Ramos (cell line): ENCODE data around the gene ODAD3.
"Not testable (repeated sequence)": the region's sequence is repeated elsewhere in the genome, so short reads cannot be mapped to it uniquely, and the experiment has no call there.

Experiments used
- in situ Hi-C: fragments of 300-500 bp; cut with MboI; formaldehyde crosslinking; loops from one replicate; pipeline ENCODE4 v1.14.3; 2022; ENCODE audit warnings: low sequenced_read_pairs; ENCODE audit not compliant: unreplicated experiment

The ODAD3 gene

DNA sequence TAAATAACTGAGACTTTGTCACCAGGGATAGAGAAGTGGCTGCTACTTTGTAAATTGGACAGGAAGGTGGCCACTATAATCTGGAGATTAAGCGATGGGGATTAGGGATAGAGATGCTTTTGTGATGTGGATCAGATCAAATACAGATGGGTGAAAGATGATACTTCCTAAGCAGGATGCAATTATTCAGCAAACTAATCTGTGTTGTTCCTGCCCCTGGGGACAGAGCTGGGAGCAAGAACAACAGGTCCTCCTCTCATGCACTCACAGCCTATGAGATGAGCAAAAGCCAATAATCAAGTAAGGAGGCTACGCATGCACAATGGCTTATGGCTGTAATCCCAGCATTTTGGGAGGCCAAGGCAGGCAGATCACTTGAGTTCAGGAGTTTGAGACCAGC, 20.4 kb downstream of the ODAD3 start:
- in situ Hi-C loops, result no loop called here

DNA sequence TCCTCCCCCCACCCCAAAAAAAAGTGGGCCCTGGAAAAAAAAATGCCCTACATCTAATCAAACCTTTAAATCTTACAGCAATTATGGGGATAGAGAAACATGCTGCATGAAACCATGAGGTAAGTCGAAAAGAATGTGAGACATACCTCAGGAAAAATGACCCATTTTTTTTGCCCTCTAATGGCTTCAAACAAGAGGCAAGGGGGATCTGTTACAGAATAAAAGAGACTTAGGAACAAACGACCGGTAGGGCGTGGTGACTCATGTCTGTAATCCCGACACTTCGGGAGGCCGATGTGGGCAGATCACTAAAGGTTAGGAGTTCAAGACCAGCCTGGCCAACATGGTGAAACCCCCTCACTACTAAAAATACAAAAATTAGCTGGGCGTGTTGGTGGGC, 24.2 kb downstream of the ODAD3 start:
- in situ Hi-C loops, result no loop called here

DNA sequence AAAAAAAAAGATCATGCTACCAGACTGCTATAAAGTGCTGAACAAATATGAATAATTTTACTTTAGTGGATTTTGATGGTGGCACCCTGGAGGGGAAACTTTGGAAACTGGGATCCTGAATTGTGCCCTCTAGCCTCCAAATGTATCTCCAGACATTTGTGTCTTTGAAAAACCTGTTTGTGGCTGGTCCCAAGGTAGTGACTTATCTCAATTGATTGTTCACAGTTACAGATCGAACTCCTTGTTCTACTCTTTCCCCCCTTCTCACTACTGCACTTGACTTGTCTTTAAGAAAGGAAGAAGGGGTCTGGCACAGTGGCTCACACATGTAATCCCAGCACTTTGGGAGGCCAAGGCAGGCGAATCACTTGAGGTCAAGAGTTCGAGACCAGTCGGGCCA, 26.3 kb downstream of the ODAD3 start:
- in situ Hi-C loops, result no loop called here

DNA sequence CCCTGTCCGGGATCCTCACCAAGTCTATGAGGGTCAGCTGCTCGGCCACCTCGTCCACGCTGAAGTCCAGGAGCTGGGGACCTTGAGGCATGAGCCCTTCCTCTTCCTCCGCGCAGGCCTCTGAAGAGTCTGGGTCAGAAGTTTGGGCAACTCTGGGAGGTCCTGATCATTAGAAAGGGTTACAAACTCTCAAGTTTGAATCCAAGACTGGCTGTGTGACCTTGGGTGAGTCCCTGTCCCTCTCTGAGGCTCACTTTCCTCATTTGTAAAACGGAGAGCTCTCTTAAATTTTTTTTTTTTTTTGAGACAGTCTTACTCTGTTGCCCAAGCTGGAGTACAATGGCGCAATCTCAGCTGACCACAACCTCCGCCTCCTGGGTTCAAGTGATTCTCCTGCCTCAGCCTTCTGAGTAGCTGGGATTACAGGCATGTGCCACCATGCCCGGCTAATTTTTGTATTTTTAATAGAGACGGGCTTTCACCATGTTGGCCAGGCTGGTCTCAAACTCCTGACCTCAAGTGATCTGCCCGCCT, 28.2 kb downstream of the ODAD3 start:
- in situ Hi-C loops, result not testable (repeated sequence)

DNA sequence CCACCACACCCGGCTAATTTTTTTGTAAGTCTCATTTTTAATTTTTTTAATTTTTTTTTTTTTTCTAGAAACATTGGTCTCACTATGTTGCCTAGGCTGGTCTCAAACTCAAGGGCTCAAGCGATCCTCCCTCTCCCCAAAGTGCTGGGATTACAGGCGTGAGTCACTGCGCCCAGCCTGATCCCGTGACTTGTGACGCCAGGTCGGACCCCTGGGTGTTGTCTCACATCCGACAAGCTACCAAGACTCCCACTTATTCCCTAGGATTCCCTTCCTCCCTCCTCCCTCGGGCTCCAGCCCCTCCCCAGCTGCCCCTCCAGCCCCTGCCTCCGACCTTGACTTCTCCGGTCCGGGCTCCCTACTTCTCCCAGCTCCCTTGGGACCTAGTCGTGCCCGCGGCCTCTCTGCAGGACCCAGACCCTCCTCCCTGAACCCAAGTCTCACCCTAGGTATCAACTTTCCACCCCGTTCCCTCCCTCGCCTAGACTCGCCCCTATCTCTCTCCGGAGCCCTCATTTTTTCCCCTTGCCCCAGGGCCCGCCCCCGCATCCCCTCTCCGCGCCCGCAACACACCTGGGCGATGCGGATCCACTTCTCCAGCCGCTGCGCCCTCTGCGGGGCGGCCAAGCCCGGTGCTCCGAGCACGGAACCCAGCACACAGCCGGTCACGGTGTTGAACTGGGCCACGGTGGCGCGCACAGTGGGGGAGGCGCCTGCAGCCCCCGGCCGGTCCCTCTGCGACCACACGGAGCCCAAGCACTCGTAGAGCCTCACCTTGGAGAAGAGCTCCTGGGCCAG, 28.9 kb downstream of the ODAD3 start:
- in situ Hi-C loops, result no loop called here

DNA sequence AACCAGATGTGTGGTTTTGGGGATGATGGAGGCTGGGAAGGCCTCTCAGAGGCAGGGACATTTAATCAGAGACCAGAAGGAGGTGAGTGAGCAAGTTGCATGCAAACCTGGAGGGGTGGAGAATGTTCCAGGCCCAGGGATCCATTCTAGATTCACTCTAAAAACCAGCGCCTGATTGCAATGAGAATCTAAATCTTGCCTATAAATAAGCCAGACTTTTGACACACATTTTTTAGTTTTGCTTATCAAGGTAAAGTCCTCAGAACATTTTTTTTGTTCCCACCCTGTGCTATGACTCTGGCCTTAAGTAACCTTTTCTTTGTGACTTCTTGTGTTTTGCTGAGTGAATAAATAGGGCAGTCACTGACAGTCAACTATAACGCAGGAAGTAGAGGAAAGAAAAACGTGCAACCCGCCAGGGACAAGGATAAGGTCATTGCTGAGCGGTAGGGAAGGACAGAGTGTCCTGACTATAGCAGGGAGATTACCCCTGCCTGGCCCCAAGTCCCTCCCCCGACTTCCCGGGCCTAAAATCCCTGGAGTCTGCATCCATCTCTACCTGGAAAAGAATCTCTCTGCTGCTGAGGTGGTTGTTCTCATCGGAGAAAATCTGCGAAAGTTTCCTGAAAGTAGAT, 30.2 kb downstream of the ODAD3 start:
- in situ Hi-C loops, result no loop called here

DNA sequence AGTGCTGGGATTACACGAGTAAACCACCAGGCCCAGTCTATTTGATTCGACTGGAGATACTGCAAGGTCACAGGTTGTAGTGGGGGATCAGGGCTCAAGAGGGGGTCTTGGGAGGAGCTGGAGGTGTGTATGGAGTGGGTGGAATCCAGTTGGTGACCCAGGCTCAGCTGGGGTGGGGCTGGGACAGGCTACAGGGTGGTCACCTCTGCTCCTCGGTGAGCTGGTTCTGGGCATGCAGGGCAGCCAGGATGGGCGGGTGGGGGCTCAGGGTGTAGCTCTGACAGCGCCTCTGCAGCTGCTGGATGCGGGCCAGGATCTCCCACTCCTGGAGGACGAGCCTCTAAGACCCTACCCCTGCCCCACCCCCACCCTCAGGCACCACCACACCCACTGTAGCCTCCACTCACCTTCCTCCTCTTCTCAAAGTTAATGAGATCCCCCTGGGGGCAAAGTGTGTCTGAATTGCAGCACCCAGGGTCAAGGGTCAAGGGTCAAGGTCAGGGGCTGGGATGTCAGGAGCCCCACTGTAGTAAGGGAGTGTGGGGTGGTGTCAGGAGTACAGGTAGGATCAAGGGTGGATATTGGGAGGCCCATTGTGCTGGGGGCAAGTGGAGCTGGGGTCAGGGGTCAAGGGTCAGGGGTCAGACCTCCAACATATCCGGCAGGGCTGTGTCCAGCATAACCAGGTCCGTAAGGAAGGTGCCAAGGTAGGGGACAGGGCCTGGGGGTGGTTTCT, 32.9 kb downstream of the ODAD3 start:
- in situ Hi-C loops, result no loop called here

DNA sequence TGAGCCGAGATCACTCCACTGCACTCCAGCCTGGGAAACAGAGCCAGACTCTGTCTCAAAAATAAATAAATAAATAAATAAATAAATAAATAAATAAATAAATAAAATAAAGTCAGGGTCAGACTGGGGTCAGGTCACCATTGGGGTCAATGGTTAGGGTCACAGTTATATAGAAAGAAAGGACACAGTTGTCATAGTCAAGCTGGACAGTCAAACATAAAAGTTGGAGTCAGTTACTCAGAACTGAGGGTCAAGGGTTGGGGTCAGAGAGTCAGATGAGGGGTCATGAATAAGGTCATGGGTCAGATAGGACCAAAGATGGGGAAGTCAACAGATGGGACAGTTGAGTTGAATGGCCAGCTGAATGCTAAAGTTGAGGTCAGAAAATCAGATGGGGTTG, 34.1 kb downstream of the ODAD3 start:
- in situ Hi-C loops, result no loop called here

DNA sequence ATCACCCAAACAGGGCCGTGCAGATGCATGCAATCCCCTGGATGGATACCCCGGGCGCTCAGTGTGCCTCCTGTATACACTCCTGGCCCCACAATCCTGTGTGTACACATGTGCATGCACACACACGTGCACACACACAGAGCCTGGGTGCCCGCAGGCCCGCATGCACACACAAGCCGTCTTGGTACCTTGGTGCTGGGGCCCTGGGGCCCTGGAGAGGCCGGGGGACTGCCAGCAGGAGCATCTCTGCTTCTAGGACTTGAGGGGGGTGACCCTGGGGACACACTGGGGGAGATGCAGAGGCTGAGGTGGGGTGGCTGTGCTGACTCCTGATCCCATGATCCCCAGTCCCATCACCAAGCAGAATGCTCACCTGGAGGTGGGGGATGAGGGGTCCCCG, 35.3 kb downstream of the ODAD3 start:
- in situ Hi-C loops, result no loop called here

DNA sequence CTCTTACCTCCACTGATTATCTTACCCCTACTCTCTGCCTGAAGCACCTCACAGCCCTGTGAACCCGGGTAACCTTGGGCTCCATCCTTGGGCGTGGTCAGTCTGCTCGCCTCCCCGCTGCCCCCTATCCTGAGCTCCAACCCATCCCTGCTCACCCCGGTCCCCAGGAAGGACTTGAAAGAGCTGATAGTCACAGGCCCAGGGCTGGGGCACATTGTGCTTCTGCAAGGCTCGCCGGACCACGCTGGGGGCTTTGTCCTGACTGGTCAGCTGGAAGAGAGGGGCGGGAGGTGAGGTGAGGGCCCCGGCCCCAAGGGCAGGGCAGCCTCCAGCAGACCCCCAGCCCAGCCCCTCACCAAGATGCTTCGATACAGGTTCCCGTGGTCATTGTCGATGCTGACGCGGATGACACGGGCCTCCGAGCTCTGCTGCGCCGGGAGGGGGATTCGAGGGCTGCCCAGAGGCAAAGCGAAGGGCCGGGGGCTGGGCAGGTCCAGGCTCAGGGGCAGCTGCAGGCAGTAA, 37.8 kb downstream of the ODAD3 start:
- in situ Hi-C loops, result no loop called here

DNA sequence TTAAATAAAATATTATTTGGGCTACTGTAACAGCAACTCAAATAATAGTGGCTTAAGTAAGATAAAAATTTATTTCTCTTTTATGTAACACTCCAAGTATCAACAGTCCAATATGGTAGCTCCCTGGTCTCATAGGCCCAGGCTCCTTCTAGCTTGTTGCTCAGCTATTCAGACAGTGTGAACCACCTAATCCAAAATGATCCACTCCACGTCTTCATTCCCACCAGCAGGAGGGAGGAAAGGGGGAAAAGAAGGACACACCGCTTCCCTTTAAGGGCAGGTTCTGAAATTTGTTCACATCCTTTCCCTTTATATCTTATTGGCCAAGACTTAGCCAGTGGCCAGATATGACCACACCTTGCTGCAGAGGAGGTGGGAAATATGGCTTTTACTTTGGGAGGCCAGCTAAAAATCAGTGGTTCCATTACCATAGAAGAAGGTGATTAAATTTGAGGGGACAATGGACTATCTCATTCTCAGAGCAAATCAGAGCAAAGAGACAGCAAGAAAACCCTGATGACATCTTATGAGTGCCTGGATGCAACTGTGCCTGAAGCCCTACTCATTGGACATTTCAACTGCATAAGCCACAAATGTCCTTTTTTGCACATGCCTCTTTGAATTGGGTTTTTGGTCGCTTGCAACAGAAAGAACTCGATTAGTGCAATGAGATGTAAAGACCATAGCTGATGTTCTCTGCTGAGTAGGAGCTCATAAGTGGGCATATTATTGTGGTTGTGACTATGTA, 43.8 kb downstream of the ODAD3 start:
- in situ Hi-C loops, result no loop called here

DNA sequence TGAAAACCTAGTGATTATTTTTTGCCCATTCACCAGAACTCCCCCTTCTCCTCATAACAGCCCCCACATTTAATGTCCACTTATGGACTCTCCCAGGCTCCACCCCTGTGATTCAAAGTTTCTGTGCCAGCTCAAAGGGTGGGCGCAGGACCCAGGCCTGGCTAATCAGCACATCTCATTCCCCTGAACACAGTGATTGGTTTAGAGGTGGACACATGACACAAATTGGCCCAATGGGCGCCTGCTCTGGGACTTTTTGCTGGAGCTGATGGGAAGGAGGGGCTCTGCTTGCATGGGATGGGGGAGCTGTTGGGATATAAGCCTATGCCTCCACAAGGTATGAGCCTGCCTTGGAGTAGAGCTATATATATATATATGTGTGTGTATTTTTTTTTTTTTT, 44.6 kb downstream of the ODAD3 start:
- in situ Hi-C loops, result no loop called here

DNA sequence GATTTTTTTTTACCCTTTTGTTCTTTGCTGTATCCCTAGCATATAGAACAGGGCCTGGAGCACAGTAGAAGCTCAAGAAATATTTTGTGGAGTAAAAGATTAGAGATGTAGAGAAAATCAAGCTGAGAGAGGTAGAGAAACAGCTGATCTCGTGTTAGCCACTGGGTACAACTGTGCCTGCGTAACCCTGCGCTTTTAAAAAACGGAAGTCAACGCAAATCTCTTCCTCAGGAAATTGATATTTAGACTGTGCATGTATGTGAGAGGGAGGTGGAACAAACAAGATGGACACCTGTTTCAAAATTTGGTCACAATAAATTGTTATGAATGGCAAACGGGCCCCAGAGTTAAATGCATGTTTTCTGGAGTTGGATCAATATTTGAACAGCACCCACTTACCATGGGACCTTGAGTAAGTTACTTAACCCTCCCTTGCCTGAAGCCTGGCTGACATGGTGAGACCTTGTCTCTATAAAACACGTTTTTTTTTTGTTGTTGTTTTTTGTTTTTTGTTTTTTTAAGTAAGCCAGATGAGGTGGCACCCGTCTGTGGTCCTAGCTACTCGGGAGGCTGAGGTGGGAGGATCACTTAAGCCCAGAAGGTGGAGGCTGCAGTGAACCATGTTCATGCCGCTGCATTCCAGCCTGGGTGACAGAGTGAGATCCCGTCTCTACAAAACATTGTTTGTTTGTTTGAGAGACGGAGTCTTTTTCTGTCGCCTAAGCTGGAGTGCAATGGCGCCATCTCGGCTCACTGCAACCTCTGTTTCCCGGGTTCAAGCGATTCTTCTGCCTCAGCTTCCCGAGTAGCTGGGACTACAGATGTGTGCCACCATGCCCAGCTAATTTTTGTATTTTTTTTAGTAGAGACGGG, 47.5 kb downstream of the ODAD3 start:
- in situ Hi-C loops, result no loop called here

DNA sequence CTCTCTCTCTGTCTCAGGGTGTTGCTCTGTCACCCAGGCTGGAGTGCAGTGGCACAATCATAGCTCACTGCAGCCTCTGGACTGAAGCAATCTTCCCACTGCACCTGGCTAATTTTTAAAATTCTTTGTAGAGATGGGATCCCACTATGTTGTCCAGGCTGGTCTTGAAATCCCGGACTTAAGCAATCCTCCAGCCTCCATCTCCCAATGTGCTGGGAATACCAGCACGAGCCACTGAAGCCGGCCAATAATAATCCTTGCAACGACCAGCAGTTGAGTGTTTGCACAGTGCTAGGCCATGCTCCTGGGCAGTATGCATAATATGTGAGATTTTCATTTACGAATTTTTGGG, 50.2 kb downstream of the ODAD3 start:
- in situ Hi-C loops, result no loop called here

DNA sequence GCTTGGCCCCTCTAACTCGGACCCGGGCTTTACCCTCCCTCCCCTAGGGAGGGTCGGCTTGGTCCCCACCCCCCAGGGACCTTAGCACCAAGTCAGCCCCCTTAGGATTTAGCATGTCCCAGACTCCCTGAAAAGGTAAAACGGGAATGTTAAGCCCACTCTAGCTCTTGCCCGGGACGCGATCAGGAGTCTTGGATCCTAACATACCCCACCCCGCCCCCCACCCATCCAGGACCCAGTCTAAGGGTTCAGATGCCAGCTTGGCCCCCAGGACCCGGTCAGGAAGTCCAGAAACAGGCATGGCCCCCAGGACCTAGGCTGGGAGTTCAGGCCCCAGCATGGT, 51.2 kb downstream of the ODAD3 start:
- in situ Hi-C loops, result no loop called here

DNA sequence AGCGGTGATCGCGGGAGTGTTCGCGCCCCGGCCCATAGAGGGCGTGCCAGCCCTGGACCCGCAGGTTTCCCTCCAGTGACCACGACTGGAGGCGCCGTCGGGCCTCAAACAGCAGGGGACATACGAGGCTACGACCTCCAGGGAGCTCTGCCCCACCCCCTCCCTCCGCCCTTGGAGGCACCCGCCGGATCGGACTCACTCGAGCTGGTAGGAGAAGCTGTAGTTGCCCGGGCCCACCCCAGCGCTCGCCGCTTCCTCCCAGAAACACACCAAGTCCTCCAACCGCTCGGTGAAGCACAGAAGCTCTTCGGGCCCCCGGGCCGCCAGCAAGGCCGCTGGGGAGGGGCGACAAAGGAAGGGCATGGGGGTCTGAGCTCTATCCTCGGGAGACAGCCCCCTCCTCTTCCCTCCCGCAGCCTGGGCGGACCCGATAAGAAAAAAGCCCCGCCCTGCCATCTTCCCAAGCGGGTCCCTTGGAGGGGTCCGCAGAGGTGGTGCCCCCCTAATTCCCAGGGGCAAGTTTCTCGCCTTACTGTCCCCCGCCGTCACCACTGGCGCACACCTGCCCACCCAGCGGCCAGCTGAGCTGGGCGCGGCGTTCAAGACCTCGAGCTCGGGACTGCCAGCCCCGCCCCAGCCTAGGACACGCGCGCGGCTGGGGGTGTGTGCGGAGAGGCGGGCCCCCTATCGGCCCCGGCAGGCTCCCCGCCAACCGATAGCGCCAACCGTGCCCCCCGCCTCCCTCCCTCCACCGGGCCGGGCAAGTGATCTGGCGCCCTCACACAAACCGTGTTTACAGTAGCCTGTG, 51.8 kb downstream of the ODAD3 start:
- in situ Hi-C loops, result no loop called here

DNA sequence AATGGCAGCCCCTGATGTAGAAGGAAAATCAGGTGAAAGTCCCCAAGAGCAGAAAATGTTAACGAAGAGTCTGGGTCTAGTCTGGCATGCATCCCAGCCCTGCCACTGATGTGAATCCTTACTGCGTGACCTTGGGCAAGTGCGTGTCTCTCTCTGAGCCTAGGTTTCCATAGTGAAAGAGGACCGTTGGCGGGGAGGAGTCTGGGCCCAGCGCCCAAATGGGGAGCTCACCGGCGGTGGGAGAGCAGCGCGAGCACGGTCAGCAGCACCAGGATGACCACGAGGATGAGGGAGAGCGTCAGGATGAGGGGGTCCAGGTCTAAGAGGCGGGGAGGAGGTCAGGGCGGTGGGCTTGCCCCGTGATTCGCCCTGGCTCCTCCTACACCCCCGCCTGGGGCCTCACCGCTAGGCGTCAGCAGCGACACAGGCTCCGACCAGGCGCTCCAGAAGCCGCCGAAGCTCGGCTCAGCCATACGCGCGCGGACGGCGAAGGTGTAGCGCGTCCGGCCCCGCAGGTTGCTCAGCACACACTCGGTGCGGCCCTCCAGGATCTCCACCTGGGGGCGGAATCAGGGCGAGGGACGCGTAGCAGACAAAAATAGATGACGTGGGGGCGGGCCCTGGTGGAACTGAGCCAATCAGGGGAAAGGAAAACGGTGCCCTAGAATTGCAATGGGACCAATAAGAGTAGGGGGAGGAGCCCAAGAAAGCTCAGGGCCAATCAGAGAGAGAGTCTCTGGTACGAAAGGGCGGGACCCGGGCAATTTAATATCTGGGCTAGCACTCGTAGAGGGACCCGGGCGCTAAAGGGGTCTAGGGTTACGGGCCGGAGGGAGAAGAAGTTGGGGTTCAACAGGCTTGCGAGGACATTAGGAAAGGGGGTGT, 54.0 kb downstream of the ODAD3 start:
- in situ Hi-C loops, result no loop called here

DNA sequence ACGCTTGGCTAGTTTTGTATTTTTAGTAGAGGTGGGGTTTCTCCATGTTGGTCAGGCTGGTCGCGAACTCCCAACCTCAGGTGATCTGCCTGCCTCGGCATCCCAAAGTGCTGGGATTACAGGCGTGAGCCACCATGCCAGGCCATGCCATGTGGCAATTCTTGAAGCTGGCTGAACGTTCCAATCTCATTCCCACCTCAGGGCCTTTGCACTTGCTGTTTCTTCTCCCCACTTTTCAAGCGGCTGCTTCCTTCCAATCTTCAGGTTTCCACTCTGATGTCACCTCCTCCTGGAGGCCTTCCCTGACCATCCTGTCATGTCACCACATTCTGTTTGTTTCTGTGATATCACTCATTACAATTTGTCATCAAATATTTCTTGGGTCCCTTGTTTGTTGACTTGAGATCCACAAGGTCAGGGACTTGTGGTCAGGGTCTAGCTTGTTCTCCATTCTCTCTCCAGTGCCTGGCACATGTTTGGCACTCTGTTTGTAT, 55.0 kb downstream of the ODAD3 start:
- in situ Hi-C loops, result no loop called here
